ENCODE measurements around the gene BRD3. TPM values are rescaled to one million over a fixed set of nuclear protein-coding genes. Genes with fewer than 3 reads are reported as not detected.

BRD3 gene
- total RNA-seq, 1 donor from 2014 or later = 36.7 TPM

DNA sequence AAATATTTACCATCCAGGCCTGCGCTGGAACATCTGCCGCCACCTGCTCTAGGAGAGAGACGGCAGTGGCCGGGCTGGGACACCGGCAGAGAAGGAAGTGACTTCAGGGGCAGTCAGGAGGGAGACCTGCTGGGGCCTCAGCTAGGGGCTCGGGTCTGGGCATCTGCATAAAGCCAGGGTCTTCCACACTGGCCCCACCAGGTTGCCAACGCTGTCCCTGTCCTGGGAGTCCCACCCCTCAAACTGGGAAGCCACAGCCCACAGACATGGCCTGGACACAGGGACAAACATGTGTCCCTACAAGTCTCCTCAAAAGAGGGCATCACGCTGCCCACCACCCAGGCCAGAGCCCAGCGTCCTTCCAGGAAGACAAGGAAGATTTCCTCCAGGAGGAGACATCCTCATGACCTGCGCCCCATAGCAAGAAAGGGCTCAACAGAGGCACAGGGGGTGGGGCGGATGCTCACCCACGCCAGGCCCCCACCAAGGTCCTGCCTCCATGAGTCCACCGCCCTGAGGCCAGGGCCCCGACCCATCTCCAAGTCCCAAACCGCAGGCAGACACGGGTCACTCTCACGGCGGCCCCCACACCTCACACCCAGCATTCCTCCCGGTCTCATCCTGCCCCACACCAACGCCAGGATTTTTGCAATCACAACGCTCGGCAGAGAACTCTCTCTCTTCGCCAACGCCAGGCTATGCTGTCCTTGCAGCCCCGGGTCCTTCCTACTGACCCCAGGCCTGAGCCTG lies 84.7 kb downstream of the BRD3 start:
- no peaks in the 10 kb centered on the region for H3K27me3 Mint-ChIP-seq (ENCODE audit: insufficient read depth)
- H3K9me3 Mint-ChIP-seq = no peaks in the 10 kb centered on the region
- no peaks in the 10 kb centered on the region for H3K36me3 Mint-ChIP-seq (ENCODE audit: low read depth)
- no peak overlapping the region for H3K27ac Mint-ChIP-seq
- DNase-seq (ENCODE audit: low spot score) = no peak
- no peak overlapping the region for H3K4me3 Mint-ChIP-seq
- H3K4me1 Mint-ChIP-seq (ENCODE audit: low read depth) = no peaks in the 10 kb centered on the region
- intact Hi-C loops (cut with micrococcal nuclease) = no loop called here

- no peak for DNase-seq (ENCODE audit: low spot score)
- Mint-ChIP-seq H3K9me3 (no peaks in the 10 kb centered on the region), H3K27me3 (ENCODE audit: insufficient read depth) (no peaks in the 10 kb centered on the region), H3K27ac (no peak overlapping the region), H3K4me3 (no peak overlapping the region), H3K4me1 (ENCODE audit: low read depth) (no peaks in the 10 kb centered on the region), H3K36me3 (ENCODE audit: low read depth) (no peaks in the 10 kb centered on the region)
- intact Hi-C loops (cut with micrococcal nuclease) = no loop called here
These were observed 85.7 kb downstream of the BRD3 start for GRCh38 chr9:133981958-133982681.

DNA sequence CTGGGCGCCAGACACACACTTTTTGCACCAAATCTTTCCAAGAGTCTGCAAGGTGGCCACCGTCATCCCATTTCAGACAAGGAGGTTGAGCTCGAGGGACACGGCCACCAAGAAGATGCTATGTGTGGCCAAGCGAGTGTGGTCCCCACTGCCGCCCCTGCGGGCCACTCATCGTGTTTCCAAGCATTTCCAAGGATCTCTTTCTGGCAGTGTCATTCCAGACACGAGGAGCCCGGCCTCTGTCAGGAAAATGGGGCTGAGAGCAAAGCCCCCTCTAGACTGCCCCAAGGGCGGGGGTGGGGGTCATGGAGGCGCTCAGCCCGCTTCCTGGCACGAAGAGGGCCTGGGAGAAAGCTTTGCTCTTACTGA lies 86.3 kb downstream of the BRD3 start:
- Mint-ChIP-seq H3K27me3 (ENCODE audit: insufficient read depth) (no peaks in the 10 kb centered on the region), H3K4me1 (ENCODE audit: low read depth) (no peaks in the 10 kb centered on the region), H3K27ac (no peak overlapping the region), H3K9me3 (no peaks in the 10 kb centered on the region), H3K36me3 (ENCODE audit: low read depth) (no peaks in the 10 kb centered on the region), H3K4me3 (no peak overlapping the region)
- intact Hi-C loops (cut with micrococcal nuclease) = no loop called here
- no peak for DNase-seq (ENCODE audit: low spot score)

DNA sequence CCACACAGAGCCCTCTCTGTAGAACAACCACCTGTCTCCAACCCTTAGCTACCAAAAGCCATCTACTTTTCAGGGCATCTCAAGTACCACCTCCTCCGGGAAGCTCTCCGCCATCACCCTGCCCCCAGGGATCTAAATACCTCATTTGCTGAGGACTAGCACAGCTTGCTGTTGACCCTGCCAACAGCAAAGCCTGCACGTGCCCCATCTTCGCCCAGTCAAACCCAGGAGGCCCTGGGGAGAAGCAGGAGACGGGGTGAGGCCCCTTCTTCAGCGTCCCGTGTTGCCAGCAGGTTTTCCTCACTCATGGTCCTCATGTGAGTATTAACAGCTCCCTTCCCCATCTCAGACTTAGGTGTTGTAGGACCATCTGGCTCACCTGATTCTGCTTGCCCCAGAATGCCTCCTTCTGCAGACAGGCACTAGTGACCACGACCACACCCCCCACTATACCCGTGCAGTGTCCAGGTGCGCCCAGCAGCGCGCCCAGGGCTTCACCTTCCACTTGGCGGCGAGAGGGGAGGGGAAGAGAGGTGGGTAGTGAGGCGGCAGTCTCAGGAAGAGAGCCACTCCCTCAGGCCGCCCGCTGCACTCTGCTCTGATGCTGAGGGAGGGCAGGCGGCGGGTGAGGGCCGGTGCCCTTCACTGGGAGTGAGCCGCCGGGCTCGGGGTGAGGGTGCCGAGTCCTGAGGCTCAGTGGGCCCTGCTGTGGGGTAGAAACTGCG lies 86.8 kb downstream of the BRD3 start:
- no peak for DNase-seq (ENCODE audit: low spot score)
- Mint-ChIP-seq H3K27me3 (ENCODE audit: insufficient read depth) (no peaks in the 10 kb centered on the region), H3K4me3 (no peak overlapping the region), H3K36me3 (ENCODE audit: low read depth) (no peaks in the 10 kb centered on the region), H3K9me3 (no peaks in the 10 kb centered on the region), H3K27ac (no peak overlapping the region), H3K4me1 (ENCODE audit: low read depth) (no peaks in the 10 kb centered on the region)
- intact Hi-C loops (cut with micrococcal nuclease) = no loop called here

Other genes with a start within 250 kb of the BRD3 start
- 5.4 and 5.8 TPM in 2 replicates for gene VAV2, start 75.7 kb downstream of the BRD3 start, total RNA-seq
- 12.3 and 14.5 TPM in 2 replicates for gene BRD3OS, start 42.5 kb downstream of the BRD3 start, total RNA-seq
- gene WDR5, start 68.1 kb upstream of the BRD3 start, total RNA-seq = 65.0 and 71.3 TPM in 2 replicates
- gene RNU6ATAC, start 96.5 kb upstream of the BRD3 start, total RNA-seq = 32.2 and 42.6 TPM in 2 replicates